ENCODE measurements around the gene PDLIM3. TPM values are rescaled to one million over a fixed set of nuclear protein-coding genes. Genes with fewer than 3 reads are reported as not detected.

PDLIM3 gene, protein sequence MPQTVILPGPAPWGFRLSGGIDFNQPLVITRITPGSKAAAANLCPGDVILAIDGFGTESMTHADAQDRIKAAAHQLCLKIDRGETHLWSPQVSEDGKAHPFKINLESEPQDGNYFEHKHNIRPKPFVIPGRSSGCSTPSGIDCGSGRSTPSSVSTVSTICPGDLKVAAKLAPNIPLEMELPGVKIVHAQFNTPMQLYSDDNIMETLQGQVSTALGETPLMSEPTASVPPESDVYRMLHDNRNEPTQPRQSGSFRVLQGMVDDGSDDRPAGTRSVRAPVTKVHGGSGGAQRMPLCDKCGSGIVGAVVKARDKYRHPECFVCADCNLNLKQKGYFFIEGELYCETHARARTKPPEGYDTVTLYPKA
- 10 to 100 TPM in 1 of 2 donors, 1 to 10 TPM in 1; 5.0 to 34.9 TPM for total RNA-seq

DNA sequence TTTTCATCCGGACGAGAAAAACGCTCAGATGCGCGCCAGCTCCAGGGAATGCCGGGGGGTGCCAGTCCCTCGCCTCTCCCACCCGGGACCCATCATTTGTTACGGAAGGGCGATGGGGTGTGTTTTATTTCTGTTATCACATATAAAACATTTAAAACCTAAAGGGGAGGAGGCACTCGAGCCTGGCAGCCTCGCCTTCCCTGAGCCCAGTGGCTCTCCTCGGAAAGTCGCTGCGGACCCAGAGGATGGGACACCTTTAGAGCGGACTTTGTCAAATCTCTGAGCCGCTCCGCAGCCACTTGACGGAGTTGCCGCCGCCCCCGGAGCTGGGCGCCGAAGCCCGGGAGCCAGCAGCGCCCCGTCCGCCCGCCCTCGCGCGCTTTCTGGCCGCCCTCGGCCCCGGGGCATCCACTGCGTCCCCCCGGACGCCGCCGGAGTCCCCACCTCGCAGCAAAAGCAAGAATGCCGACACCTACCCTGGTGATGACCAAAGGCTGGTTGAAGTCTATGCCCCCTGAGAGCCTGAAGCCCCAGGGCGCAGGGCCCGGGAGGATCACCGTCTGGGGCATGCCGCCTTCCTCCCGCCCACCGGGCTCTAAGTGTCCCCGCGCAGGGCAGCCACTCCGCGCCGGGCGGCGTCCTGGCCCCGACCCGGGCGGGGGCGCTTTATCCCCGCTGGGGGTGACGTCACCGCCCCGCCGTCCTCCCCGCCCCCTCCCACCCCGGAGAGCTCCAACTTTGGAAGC lies at the start of gene PDLIM3:
TSS of gene PDLIM3 (minus strand) at position 642 of the 746 bp plus-strand sequence. CDS start at position 569, 73 bp downstream.
- peak; percentile 36 for DNase-seq
- peak within 1 kb of the TSS; percentile 36 to 89 for H3K9ac ChIP-seq (ENCODE audit: low read depth in 2 of 2, low read length in 2 of 2)
- peak within 1 kb of the TSS; percentile 56 for H3K4me3 ChIP-seq
- H3K27ac ChIP-seq = peak within 1 kb of the TSS; percentile 32
- intact Hi-C loops (cut with DNase I) = no loop called here
- no peaks in the 10 kb centered on the region for H3K4me1 ChIP-seq
- no peaks in the 10 kb centered on the region for H3K9me3 ChIP-seq
- H3K36me3 ChIP-seq = no peaks in the 10 kb centered on the region
- TF ChIP-seq, protein P1, sequence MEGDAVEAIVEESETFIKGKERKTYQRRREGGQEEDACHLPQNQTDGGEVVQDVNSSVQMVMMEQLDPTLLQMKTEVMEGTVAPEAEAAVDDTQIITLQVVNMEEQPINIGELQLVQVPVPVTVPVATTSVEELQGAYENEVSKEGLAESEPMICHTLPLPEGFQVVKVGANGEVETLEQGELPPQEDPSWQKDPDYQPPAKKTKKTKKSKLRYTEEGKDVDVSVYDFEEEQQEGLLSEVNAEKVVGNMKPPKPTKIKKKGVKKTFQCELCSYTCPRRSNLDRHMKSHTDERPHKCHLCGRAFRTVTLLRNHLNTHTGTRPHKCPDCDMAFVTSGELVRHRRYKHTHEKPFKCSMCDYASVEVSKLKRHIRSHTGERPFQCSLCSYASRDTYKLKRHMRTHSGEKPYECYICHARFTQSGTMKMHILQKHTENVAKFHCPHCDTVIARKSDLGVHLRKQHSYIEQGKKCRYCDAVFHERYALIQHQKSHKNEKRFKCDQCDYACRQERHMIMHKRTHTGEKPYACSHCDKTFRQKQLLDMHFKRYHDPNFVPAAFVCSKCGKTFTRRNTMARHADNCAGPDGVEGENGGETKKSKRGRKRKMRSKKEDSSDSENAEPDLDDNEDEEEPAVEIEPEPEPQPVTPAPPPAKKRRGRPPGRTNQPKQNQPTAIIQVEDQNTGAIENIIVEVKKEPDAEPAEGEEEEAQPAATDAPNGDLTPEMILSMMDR (IDR thresholded peaks at IDR 0.05) = no peak
- peaks cover 23% of the 10 kb centered on the region for H3K27me3 ChIP-seq

DNA sequence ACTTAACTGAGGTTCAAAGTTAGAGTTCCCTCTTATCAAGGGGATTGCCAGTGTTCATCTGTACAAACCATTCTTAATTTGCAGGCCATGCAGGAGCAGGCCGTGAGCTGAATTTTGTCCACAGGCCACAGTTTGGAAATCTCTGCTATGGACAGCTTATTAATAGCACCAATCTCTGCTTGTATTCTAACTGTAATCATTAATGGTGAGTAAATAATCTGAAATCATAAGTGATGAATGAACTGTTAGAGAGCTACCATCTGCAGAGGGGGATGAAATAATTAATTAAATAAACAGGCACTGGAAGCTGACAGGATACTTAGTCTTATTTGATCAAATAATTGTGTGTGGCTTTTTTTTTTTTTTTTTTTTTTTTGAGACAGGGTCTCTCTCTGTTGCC lies 48.5 kb upstream of the PDLIM3 start:
- H3K9me3 ChIP-seq = no peaks in the 10 kb centered on the region

DNA sequence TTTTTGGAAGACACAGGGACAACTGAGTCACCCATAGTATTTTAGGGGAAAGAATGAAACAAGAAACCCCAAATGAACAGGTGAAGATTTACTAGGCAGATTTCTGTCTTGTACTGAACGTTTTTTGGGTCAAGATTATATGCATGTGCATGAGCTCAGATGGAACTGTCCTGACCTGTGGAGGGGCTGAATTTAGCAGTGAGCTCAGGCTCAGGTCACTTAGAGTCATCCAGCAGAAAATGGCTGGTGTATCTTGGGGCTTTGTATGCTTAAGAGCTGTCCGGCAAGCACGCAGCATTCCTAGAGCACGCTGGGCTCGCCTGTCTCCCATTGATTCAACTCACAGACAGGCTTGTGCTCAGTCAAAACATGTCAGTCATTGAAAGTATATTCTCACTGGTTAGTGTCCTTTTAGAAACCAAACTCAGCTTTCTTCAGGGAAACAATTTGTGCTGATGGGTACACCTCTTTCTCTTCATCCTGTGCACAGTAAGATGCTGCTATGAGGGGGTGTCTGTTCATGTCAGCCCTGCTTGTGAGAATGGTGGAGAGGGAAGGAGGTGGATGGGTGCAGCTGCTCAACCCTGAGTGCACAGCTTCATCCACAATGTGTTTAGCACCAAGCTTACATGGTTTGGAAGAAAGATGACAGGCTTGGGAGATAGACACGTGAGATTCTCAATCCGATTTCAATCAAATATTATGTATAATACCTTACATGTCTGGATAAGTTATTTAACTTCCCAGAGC lies 47.5 kb upstream of the PDLIM3 start:
- intact Hi-C loops (cut with DNase I) = no loop called here
- no peak overlapping the region for H3K4me3 ChIP-seq
- no peak overlapping the region for H3K9ac ChIP-seq (ENCODE audit: low read depth in 2 of 2, low read length in 2 of 2)
- no peaks in the 10 kb centered on the region for H3K9me3 ChIP-seq
- H3K27ac ChIP-seq = no peak overlapping the region
- H3K4me1 ChIP-seq = no peaks in the 10 kb centered on the region
- H3K27me3 ChIP-seq = no peaks in the 10 kb centered on the region
- DNase-seq = no peak
- no peaks in the 10 kb centered on the region for H3K36me3 ChIP-seq
- TF ChIP-seq, protein P1 (IDR thresholded peaks at IDR 0.05) = no peak

More for the DNA sequence above, 48.5 kb upstream of the PDLIM3 start:
- Histone ChIP-seq H3K9ac (ENCODE audit: low read depth in 2 of 2, low read length in 2 of 2) (no peak overlapping the region), H3K27ac (no peak overlapping the region), H3K36me3 (no peaks in the 10 kb centered on the region), H3K4me3 (no peak overlapping the region), H3K4me1 (no peaks in the 10 kb centered on the region), H3K27me3 (no peaks in the 10 kb centered on the region)
- no peak for DNase-seq
- TF ChIP-seq, protein P1 (IDR thresholded peaks at IDR 0.05) = no peak
- intact Hi-C loops (cut with DNase I) = no loop called here

DNA sequence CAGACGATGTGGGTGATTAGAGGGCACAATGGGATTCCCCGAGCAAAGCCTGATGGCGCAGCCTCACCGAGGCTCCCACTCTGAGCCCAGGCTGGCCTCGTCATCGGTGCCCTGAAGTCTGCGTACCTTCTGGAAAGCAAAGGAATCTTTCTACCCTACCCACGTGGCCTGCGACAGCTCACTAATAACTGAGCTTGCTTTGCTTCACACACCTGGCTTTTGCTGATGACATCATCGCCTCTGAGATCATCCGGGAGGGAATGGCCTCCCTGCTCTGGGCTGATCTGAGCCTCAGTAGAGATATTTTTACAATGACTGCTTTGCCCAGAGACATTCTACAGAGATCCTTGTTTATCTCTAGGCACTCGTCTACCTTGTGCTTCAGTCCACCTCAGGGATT lies 45.4 kb upstream of the PDLIM3 start:
- DNase-seq = no peak
- TF ChIP-seq, protein P1 (IDR thresholded peaks at IDR 0.05) = no peak
- Histone ChIP-seq H3K36me3 (no peaks in the 10 kb centered on the region), H3K27me3 (no peaks in the 10 kb centered on the region), H3K9ac (ENCODE audit: low read depth in 2 of 2, low read length in 2 of 2) (no peak overlapping the region), H3K4me1 (no peaks in the 10 kb centered on the region), H3K9me3 (no peaks in the 10 kb centered on the region), H3K27ac (no peak overlapping the region), H3K4me3 (no peak overlapping the region)
- intact Hi-C loops (cut with DNase I) = no loop called here

DNA sequence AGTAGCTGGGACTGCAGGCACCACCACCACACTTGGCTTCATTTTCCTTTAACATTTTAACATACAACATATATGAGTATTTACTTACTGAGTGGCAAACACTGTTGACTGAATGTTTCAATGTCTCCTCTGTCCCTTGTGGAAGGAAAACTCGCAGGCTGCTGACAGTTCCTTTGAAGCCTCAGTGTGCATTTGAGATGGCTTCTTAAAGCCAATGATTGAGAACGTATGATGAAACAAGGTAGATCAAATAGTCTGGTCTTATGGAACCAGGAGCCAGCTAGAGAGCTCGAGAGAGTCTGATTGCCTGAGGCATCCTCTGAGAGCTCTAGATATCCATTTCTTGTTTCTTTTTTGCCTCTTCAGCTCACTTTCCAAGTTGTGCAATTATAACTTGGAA lies 43.0 kb upstream of the PDLIM3 start:
- H3K9ac ChIP-seq (ENCODE audit: low read depth in 2 of 2, low read length in 2 of 2) = no peak overlapping the region
- H3K9me3 ChIP-seq = no peaks in the 10 kb centered on the region
- no peaks in the 10 kb centered on the region for H3K36me3 ChIP-seq
- H3K4me1 ChIP-seq = no peaks in the 10 kb centered on the region
- no peak for DNase-seq
- no peaks in the 10 kb centered on the region for H3K27me3 ChIP-seq
- intact Hi-C loops (cut with DNase I) = no loop called here
- TF ChIP-seq, protein P1 (IDR thresholded peaks at IDR 0.05) = no peak
- no peak overlapping the region for H3K27ac ChIP-seq
- H3K4me3 ChIP-seq = no peak overlapping the region

Data from colonic mucosa (tissue), 4 donors.